K562 (cell line): Measurements from ENCODE around the gene DLAT. TPM values are rescaled to one million over a fixed set of nuclear protein-coding genes. Genes with fewer than 3 reads are reported as not detected.

Experiments
- ATAC-seq: fragments of 200-7000 bp; cut with Tn5 transposase; 3 replicates; pipeline ENCODE4 v1.9.1; 2020; ENCODE audit warnings: moderate library complexity
- BruUV-seq: library from RNA; stranded (reverse); fragments of 400-500 nt; replicated peaks from 2 replicates; lab custom pipeline; 2021; lab: Mats Ljungman, UMichigan
- CTCF ChIA-PET: fragments of 300-600 bp; formaldehyde crosslinking; extraction: SDS; loops from one replicate; lab custom pipeline; 2021; ENCODE audit warnings: low intra/inter-chr PET ratio; lab: Yijun Ruan, JAX
- POLR2A ChIA-PET: fragments of 300-600, 350-650 bp; sonication (Branson Sonifier 250); formaldehyde crosslinking; extraction: SDS; loops from one replicate; lab custom pipeline; 2021; ENCODE audit warnings: antibody characterized with exemption, inconsistent platforms; lab: Yijun Ruan, JAX
- DNase-seq, 4 experiments: peaks; one replicate each; pipeline versions ENCODE4 v3.0.0 to v3.0.0-alpha.2; 2011 to 2018; ENCODE audit warnings: low spot score in 3 of 4, mixed read lengths in 3 of 4; ENCODE audit errors: extremely low read depth in 1 of 4
- FAIRE-seq: peaks from 2 replicates; lab custom pipeline; 2011; peaks lifted over from hg19 to GRCh38; lab: Jason Lieb, UNC
- H2AFZ ChIP-seq: 2 replicates; pipeline ENCODE4 v1.6.0; 2011; ENCODE audit warnings: low read depth, low read length, control low read depth, inconsistent platforms
- H3K27ac ChIP-seq: fragments of 200-600 bp; 3 replicates; pipeline ENCODE4 v1.8.0; 2011; ENCODE audit warnings: low read depth, mild to moderate bottlenecking, control low read depth, inconsistent platforms, low read length, moderate library complexity, mixed read lengths; ENCODE audit errors: extremely low read depth
- H3K27me3 ChIP-seq, 2 experiments: fragments of 300-600 bp in 1 of 2; 2 replicates in 1 of 2; 3 replicates in 1 of 2; pipeline versions ENCODE4 v1.6.0 to v1.8.0; 2011; ENCODE audit warnings: inconsistent platforms in 2 of 2, low read length in 2 of 2, mild to moderate bottlenecking in 1 of 2, mixed read lengths in 1 of 2, moderate library complexity in 1 of 2; ENCODE audit not compliant: control insufficient read depth in 2 of 2, insufficient read depth in 2 of 2
- H3K36me3 ChIP-seq: fragments of 300-600 bp; 3 replicates; pipeline ENCODE4 v1.8.0; 2011; ENCODE audit warnings: mild to moderate bottlenecking, low read length, inconsistent platforms; ENCODE audit not compliant: control insufficient read depth, insufficient read depth
- H3K4me1 ChIP-seq, 2 experiments: fragments of 200-600 bp in 1 of 2; replicated peaks in 1 of 2; 2 replicates in 1 of 2; 3 replicates in 1 of 2; pipeline versions ENCODE4 v1.5.1 to v1.8.0; 2011; ENCODE audit warnings: inconsistent platforms in 2 of 2, low read length in 2 of 2, mild to moderate bottlenecking in 1 of 2, mixed read lengths in 1 of 2, moderate library complexity in 1 of 2; ENCODE audit not compliant: control insufficient read depth in 2 of 2, insufficient read depth in 2 of 2
- H3K4me2 ChIP-seq: 2 replicates; pipeline ENCODE4 v1.6.1; 2011; ENCODE audit warnings: low read length, control low read depth, inconsistent platforms, mixed read lengths; ENCODE audit not compliant: insufficient read depth
- H3K4me3 ChIP-seq: fragments of 200-600 bp; sonication (generic), shearing (Covaris generic); 2 replicates; pipeline ENCODE4 v1.5.1; 2016; ENCODE audit warnings: control low read depth, inconsistent platforms
- H3K79me2 ChIP-seq: fragments of 200-600 bp; 3 replicates; pipeline ENCODE4 v1.8.0; 2011; ENCODE audit warnings: low read length, inconsistent platforms; ENCODE audit not compliant: control insufficient read depth, insufficient read depth
- H3K9ac ChIP-seq, 2 experiments: 2 replicates each; pipeline versions ENCODE4 v1.6.0 to v1.6.1; 2011; ENCODE audit warnings: low read depth in 2 of 2, low read length in 2 of 2, control low read depth in 1 of 2, inconsistent platforms in 1 of 2, mild to moderate bottlenecking in 1 of 2, mixed read lengths in 1 of 2; ENCODE audit not compliant: insufficient read depth in 1 of 2
- H3K9me1 ChIP-seq: one replicate; pipeline ENCODE4 v1.6.0; 2011; ENCODE audit warnings: inconsistent platforms, mild to moderate bottlenecking, low read length, moderate library complexity; ENCODE audit not compliant: control insufficient read depth, insufficient read depth
- H3K9me3 ChIP-seq: replicated peaks from 2 replicates; pipeline ENCODE4 v1.5.1; 2011; ENCODE audit warnings: low read depth, low read length, inconsistent platforms; ENCODE audit not compliant: control insufficient read depth, insufficient read depth
- H4K20me1 ChIP-seq: replicated peaks from 2 replicates; pipeline ENCODE4 v1.6.1; 2011; ENCODE audit warnings: low read length, inconsistent platforms, mixed read lengths; ENCODE audit not compliant: control insufficient read depth, insufficient read depth
- DPF2 ChIP-seq: fragments of 450-650 bp; IDR thresholded peaks from 2 replicates; pipeline ENCODE4 v1.6.1; 2016
- ZBTB33 ChIP-seq: sonication (generic); formaldehyde crosslinking; IDR thresholded peaks from 2 replicates; pipeline ENCODE4 v1.8.1; 2023; ENCODE audit warnings: mild to moderate bottlenecking, missing genetic modification reagents
- ZNF695 ChIP-seq: fragments of 450-650 bp; formaldehyde crosslinking; IDR thresholded peaks from 2 replicates; pipeline ENCODE4 v1.4.0; 2020; ENCODE audit warnings: mild to moderate bottlenecking, moderate library complexity
- WGBS: fragments of 100-300 bp; shearing (Covaris generic); methylation state at CpG from one replicate; pipeline ENCODE4 v1.1.6; 2016; ENCODE audit warnings: low coverage, mixed read lengths; ENCODE audit not compliant: insufficient coverage; ENCODE audit errors: missing lambda C conversion rate; 5-methylcytosine and 5-hydroxymethylcytosine counted together
- in situ Hi-C: fragments of 300-500 bp; cut with MboI; formaldehyde crosslinking; loops from 4 replicates; pipeline ENCODE4 v1.15.0; 2018; ENCODE audit warnings: inconsistent platforms, mixed read lengths
- intact Hi-C: fragments of 100-400 bp; cut with micrococcal nuclease; formaldehyde crosslinking; loops from 2 replicates; pipeline ENCODE4 v1.14.2; 2022
- polyA plus RNA-seq, 8 experiments: library from polyadenylated mRNA; depleted of rRNA in 4 of 8; stranded (reverse) in 5 of 8; unstranded in 3 of 8; fragments of >200 nt; fragmentation: Nextera tagmentation in 2 of 8; fragmentation: Illumina TruSeq in 1 of 8; extraction: Ambion mirVana in 2 of 8; extraction: Trizol in 1 of 8; gene quantifications; 2 replicates each; pipeline versions ENCODE4 v1.2.1 to v1.2.3, GENCODE V29; 2011 to 2014; ENCODE audit warnings: inconsistent platforms in 1 of 8, missing spikeins in 1 of 8
- total RNA-seq, 7 experiments: library from RNA; depleted of rRNA in 6 of 7; stranded (reverse); fragments of >200 nt in 6 of 7; fragmentation: Illumina TruSeq in 2 of 7; extraction: Trizol in 2 of 7; gene quantifications; 2 replicates each; pipeline versions ENCODE4 v1.2.1 to v1.2.3, GENCODE V29; 2011 to 2021; ENCODE audit warnings: low replicate concordance in 1 of 7

The DLAT gene
- total and polyA plus RNA-seq, 9 of the 15 experiments (the other 6 are each of a cell fraction or from before 2014, with no cell fraction given) = 41.7 to 152 (median 105) TPM

- intact Hi-C loops = no loop called here
- no peak for FAIRE-seq
- no peak overlapping the region for H2AFZ ChIP-seq
Measured at GRCh38 chr11:111976767-111977145, 48.5 kb upstream of the DLAT start.

DNA sequence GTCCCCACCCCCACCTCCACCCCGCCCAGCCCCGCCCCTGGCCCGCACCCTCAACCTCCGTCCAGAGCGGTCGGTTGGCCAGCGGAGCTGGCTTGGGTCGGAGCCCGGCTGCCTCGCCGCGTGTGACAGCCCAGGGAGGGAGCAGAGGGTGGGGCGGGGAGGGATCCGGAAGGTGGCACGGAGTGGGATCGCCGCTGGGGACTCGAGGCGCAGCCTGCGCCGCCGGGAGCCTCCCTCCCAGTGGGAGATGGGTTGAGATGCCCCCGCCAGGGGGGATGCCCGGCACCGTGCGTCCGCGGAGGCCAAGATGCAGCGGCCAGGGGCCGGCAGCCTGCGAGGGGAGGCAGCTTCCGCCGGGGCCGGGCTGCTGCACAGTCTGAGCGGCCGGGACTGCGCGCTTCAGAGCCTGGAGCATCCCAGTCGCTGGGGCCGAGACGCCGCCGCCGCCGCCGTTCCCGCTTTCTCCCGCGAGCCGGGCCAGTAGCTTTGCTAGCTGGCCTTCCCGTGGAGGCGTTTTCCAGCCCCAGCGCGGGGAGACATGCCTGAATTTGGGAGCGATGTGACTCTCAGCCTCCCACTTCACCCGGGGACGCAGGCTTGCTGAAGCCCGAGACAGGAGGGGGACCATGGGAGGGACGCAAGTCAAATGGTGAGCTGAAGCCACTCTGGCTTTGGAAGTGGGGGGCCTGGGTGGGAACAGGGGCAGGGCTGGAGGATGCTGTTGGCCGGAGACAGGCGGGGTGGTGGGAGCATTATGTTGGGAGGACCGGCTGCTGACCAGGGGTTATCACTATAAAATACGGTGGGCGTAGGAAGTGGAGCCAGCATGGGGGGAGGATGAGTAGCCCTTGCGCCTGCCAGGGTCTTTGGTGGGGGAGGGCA lies 47.8 kb upstream of the DLAT start:
- no TSS peak for BruUV-seq
- no peaks in the 10 kb centered on the region for H3K9me1 ChIP-seq
- no peak overlapping the region for H3K4me3 ChIP-seq
- H3K36me3 ChIP-seq = peaks cover 4% of the 10 kb centered on the region; the same call in 1 of the 3 replicates
- H3K4me1 ChIP-seq = peaks cover 11 to 12% of the 10 kb centered on the region in 2 experiments
- POLR2A ChIA-PET = interaction anchor here (1.7 kb wide), 1 partner anchor 15 kb away, joined by 4 read pairs; no protein-coding TSS in a partner anchor
- H3K9me3 ChIP-seq = no peaks in the 10 kb centered on the region
- in situ Hi-C loops = loop anchor here (10.0 kb wide), 1 partner anchor 373 kb away; the partner anchor contains the start of gene SIK2
- no peak overlapping the region for H3K9ac ChIP-seq
- no peak for TF ChIP-seq DPF2
- peak; percentile 49; the same call in 1 of the 2 replicates for TF ChIP-seq ZBTB33
- TF ChIP-seq, all 486 proteins: peak for 1
- Histone ChIP-seq H3K79me2 (no peaks in the 10 kb centered on the region), H2AFZ (no peak overlapping the region), H3K4me2 (no peak overlapping the region), H4K20me1 (no peaks in the 10 kb centered on the region), H3K27me3 (no peaks in the 10 kb centered on the region), H3K27ac (no peak overlapping the region)
- no peak for FAIRE-seq
- DNase-seq = no peak
- ATAC-seq = no peak
- intact Hi-C loops = no loop called here
- CTCF ChIA-PET = no interaction called here
- 86% methylated on average over 19 of the region's 65 CpGs for WGBS

More at GRCh38 chr11:111976767-111977145, 48.5 kb upstream of the DLAT start:
- ChIA-PET POLR2A (no interaction called here), CTCF (no interaction called here)
- Histone ChIP-seq H3K4me3 (no peak overlapping the region), H4K20me1 (no peaks in the 10 kb centered on the region), H3K4me1 (peaks cover 10 to 11% of the 10 kb centered on the region in 2 experiments), H3K4me2 (no peak overlapping the region), H3K27ac (no peak overlapping the region), H3K36me3 (peaks cover 4% of the 10 kb centered on the region; the same call in 1 of the 3 replicates), H3K27me3 (no peaks in the 10 kb centered on the region), H3K9ac (no peak overlapping the region; a peak in 1 of 4 replicates), H3K79me2 (no peaks in the 10 kb centered on the region), H3K9me3 (no peaks in the 10 kb centered on the region), H3K9me1 (no peaks in the 10 kb centered on the region)
- DNase-seq (no peak), ATAC-seq (no peak)
- BruUV-seq = no TSS peak
- 68% methylated on average over 8 of the region's 21 CpGs for WGBS
- no peak for TF ChIP-seq ZNF695 (CRISPR knock-in tag)
- in situ Hi-C loops = loop anchor here (10.0 kb wide), 1 partner anchor 372 kb away; the partner anchor contains the start of gene SIK2
